Hindlimb muscle (tissue), 1 donor: Measurements from ENCODE around the gene NUTF2. TPM values are rescaled to one million over a fixed set of nuclear protein-coding genes. Genes with fewer than 3 reads are reported as not detected.
"Not testable (repeated sequence)": the region's sequence is repeated elsewhere in the genome, so short reads cannot be mapped to it uniquely, and the experiment has no call there.

Experiments used
- DNase-seq: peaks from one replicate; pipeline ENCODE4 v3.0.0-alpha.2; 2013
- polyA plus RNA-seq: library from polyadenylated mRNA; unstranded; fragments of 120-200 nt; gene quantifications from one replicate; pipeline ENCODE4 v1.2.1, GENCODE V29; 2013; ENCODE audit not compliant: insufficient read length

NUTF2 gene
- 127 TPM for polyA plus RNA-seq

DNA sequence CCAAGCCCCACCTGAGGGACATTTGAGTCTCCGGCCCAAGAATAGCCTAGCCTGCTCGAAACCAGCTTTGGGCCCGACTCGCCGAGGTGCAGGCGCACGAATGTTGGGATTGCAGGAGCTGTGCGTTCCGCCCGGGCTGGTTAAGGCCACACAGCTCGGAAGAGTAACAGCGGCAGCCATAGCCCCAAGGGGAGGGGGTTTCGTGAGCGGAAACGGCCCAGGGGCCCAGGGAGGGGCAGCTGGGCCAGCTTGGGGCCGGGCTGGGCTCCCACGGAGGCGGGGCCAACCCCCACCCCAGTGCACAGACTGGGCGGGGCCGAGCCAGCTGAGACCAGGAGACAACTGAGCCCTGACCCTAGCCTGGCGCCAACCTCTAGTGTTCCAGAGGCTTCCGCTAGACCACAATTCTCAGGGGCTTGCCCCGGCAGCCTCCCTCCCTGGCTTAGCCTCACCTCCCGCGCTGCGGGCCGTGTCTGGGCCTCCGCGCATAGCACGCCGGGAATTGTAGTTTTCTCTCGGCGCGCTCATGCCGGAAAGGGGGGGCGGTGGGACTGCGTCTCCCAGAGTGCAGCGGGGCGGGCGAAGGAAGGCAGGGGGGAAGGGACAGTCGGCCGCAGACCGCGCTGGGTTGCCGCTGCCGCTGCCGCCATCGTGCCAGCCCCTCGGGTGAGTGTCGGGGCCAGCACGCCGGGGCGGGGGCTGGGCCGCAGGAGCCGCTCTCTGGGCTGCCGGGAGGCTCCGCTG lies at the start of gene NUTF2:
NUTF2 (plus strand) TSS at position 614 of the 744 bp plus-strand sequence. CDS start 18,198 bp downstream, outside the sequence.
- DNase-seq: peak; percentile 97

DNA sequence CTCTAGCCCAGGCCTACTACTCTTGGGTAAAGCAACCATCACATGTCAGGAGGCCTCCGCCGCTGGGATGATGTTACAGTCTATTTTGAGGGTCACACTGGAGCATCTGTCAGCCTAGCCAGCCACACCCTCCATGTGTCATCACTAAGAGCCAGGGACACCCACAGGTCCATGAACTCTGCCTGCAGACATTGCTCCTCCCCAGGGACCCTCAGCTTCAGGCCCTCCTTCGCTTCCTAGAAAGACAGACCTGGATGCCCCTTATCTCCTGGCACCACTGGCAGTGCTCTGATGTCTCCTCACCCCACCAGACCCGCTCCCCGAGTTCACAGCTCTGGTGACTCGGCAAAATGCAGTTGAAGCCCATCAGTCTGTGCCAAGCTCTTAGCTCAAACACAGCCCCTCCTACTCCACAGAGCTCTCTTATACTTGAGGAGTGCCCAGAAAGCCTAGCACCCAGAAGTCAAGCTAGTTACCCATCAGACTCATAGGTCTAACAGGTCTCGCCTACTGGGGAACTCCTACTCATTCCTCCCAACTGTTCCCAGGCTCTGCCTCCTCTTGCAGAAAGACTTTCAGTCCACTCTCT lies 46.3 kb upstream of the NUTF2 start:
- DNase-seq: no peak

DNA sequence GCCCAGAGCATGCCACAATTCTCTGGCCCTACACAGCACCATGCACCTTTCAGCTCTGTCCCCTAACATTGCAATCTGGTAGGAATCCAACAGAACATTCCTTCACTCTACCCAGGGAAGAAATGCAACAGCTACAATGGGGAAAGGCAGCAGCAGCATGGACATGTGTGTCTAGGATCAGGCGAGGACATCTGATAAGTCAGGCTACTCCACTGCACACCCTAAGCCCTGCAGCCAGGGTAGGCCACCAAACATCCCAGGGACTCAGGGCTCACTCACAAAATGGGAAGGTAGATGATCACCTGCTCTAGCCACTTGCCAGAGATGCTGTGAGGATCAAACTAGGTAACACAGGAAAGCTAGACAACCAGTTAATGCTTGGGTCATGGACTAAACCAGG lies 45.5 kb upstream of the NUTF2 start:
- no peak for DNase-seq

DNA sequence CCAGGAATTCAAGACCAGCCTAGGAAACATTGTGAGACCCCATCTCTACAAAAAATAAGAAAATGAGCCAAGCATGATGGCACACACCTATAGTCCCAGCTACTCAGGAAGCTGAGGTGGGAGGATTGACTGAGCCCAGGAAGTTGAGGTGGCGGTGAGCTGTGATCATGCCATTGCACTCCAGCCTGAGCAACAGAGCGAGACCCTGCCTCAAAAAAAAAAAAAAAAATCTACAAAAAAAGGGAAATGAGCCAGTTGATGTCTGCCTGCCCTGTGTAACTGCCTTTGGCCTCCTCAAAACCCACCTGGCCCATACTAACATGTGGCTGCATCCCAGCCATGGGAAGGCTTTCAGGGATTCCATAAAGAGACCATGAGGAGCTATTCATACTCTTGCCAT lies 44.9 kb upstream of the NUTF2 start:
- DNase-seq: no peak

DNA sequence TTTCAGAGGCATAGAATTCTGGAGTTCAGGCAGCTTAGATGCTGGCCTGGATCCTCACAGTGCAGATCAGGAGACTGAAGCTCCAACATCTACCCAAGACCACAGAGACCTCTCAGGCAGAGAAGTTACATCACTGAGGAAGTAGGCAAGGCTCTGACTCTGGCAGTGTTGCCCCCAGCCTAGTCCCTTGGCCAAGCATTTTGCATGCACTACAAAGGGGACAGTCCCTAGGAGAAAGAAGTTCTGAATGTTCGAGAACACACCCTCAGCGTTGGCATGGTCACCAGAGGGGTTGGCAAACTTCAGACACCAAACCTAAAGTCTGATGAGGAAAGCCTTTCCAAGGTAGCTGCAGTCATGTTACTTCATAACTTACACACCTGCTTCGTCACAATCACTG lies 42.8 kb upstream of the NUTF2 start:
- no peak for DNase-seq

DNA sequence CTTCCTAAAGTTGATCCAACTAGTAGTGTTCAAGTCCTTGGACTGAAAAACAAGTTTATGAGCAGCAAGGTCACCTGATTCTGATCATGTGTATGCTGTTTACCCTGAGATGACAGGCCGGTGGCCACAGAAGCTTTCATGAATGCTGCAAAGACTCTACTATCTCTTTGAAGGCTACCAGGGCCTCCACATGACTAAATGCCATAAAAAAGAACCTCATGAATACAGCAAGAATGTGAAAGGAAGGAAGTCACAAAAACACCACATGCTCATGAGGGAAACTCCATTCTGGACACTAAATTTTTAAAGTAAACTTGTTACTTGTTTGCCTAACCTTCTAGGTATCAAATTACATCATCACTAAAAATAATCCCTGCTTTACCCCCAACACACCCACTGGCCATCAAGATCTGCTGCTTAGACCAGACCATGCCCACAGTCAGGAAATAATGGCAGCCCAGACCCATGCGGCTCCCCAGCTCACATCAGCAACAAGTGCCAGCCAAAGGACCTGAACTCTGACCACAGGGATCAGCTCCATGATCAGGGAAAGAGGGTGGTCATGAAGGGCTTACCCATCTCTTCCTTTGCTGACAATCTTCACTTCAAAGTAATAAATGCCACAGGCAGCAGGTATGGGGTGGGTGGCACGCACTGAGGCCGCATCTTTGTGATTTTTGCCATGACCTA lies 41.7 kb upstream of the NUTF2 start:
- DNase-seq: no peak

DNA sequence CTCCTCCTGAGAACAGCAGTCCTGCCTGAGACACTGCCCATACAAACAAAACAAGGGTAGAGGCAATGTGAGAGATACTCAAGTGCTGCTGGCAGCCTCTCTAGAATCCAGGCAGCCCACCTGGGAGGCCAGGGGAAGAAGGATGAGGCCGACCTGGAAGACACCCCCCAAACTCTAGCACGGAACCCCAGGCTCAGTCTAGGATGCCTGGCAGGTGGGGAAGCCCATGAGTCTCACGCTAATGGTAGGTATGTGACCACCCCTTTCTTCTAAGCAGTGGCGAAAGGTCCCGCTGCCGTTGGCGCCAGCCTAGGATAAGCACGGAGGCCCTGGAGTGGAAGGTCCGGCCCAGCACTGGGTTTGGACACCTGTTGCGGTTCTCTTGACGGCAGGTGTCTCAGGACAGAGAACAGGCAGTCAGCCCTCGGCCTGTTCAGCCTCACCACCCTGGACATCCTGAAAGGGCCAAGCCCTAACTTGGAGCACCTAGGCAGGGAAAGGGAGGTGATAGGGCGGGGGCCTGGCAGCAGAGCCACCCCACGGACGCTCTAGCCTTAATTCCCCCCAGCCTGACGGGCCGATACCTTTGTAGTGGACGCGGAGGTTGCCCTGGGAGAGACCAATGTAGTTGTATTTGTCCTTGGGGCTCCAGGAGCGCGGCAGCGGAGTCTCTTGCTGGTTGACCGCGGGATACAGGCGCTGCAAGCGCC lies 40.9 kb upstream of the NUTF2 start:
- peak; percentile 15 for DNase-seq

DNA sequence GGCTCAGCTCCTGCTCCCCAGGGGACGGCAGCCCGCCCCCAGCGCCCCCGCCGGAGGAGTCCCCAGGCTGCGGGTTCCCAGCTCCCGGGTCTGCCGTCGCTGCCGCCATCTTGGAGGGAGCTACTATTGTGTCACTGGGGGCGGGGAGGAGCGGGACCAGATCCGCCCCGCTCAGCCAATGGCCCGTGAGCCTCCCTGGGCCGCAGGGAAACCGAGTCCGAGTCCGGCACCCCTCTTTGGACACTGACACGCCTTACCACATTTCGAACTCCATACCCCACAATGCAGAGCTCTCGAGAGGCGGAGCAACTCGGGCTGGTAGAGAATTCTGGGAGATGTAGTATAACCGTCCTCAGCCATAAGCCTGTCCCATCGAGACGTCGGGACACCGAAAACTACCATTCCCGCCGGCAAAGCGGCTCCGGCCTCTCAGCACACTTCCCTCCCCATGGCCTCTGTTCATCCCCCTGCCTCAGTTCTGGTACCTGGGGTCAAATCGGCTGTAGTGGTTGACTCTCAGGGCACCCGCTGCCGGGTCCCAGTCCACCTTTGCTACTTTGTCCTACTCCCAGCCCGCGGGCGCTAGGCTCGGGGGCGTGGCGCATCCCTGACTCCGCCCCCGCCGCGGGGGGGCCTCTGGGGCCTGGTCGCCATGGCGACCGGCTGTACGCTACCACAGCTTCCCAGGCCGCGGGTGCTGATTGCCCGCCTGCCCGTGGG lies 40.1 kb upstream of the NUTF2 start, which contains the start of the genes RANBP10 and TSNAXIP1:
RANBP10 (minus strand) TSS at position 133 of the 720 bp plus-strand sequence; CDS start at position 109, 24 bp downstream.
TSNAXIP1 (plus strand) TSS at position 462 of the 720 bp plus-strand sequence. CDS start 261 bp downstream, outside the sequence.
- peak; percentile 98 for DNase-seq

DNA sequence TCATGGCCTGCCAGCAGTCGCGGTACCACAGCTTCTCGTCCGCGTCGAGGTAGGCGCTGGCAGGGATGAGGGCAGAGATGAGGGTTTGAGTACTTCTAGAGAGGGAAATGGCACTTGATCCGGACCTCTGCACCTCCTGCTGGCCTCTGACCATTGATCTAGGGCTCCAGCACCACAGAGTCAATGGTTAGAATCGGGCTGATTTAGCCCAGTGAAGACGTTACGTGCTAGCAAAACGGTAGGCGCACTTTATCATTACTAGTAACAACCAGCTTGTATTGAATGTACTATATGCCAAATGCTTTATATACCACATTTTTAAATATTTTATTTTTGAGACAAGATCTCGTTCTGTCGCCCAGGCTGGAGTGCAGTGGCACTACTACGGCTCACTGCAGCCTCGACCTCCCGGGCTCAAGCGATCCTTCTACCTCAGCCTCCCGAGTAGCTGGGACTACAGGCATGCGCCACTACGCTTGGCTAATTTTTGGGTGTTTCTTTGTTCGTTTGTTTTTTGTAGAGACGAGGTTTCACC lies 39.5 kb upstream of the NUTF2 start:
- DNase-seq: no peak

DNA sequence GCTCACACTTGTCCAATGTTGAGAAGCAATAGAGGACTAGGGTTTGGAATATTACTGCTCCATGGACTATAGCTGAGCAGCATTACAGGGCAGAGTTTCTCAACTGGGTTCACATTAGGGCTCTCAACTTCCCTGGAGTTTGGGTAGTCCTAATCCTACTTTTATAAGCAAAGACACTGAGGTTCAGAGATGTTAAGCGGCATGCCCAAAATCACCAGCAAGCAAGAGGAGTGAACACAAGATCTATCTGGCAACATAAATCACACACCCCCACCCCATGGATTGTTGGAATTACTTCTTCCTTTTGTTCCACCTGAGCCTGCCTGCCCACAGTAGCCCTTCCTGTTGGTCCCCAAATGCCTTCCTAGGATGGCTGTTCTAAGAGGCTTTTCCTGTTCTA lies 34.8 kb upstream of the NUTF2 start:
- no peak for DNase-seq

DNA sequence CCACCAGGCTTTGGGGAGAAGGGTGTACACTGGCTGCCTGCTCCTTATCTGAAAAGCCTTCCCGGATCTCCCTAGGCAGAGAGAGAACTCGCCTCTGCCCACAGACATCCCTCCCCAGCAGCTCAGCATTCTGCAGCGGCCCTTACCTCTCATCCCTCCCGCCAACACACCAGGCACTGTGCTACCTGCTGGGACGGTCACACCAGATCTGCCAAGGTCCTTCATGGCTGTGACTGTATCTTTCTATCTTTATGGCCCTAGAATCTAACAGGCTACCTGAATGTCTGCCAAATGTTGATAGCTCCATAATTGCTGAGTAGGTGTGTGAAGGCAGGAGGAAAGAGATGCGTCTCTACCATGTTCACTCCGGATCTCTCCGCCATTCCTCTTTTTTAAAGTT lies 32.2 kb upstream of the NUTF2 start:
- DNase-seq: no peak

DNA sequence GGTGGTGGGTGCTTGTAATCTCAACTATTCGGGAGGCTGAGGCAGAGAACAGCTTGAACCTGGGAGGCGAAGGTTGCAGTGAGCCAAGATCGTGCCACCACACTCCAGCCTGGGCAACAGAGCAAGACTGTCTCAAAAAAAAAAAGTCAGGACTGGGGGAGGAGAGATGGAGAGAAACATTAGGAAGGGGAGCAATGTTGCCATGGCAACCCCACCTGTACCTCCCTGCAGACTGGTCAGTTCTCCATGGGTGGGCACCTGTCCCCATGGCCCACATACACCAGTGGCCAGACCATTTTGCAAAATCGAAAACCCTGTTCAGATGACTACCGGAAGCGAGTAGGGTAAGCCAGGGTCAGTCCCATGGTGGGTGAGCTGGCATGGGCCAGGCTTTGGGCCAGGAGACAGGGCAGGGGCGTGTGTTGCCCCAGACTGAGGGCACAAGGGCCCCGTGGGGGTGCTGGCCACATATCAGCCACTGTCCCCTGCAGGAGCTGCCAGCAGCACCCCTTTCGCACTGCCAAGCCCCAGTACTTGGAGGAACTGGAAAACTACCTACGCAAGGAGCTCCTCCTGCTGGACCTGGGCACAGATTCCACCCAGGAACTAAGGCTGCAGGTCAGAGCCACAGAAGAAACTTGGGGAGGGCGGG lies 26.0 kb upstream of the NUTF2 start:
- DNase-seq: no peak

DNA sequence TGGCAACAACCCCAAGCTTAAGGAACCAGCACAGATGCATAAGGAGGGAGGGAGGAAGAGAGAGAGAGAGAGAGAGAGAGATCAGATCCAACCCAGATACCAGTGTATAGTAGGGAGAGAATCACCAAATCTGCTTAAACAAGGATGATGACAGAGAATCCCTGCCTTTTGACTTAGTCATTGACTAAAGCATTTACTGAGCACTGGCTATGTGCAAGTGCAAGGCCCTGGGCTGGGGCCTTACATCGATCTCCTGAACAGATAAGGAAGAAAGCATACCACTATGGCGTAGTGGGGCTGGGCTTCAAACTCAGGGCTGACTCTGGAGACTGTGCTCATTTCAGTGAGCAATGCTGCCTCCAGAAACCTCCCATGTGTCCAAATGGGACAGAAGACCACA lies 24.2 kb upstream of the NUTF2 start:
- DNase-seq: no peak

DNA sequence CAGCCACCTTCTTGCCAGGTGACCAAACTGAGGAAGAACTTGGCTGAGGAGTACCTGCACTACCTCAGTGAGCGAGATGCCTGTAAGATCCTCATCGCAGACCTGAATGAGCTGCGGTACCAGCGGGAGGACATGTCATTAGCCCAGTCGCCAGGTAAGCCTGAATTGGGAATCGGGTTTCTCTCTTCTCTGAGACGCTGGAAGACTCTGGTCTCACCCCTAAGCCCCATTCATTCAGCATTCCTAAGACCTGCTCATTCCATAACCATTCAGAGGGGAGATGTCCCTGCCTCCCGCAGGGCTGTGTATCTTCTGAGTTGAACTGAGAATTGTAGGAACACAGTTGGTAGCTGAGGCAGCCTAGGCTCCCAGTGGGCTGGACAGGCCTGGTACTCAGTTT lies 21.6 kb upstream of the NUTF2 start:
- DNase-seq: no peak

DNA sequence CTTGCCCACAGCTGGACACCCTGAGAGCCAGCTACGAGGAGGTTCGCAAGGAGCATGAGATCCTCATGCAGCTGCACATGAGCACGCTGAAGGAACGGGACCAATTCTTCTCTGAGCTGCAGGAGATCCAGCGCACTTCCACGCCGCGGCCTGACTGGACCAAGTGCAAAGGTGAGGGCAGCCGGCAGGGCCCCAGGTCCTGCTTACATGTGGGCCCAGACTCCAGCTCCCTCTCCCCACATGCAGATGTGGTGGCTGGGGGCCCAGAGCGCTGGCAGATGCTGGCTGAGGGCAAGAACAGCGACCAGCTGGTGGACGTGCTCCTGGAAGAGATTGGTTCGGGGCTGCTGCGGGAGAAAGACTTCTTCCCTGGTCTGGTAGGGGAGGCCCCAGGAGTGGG lies 20.8 kb upstream of the NUTF2 start:
- no peak for DNase-seq

DNA sequence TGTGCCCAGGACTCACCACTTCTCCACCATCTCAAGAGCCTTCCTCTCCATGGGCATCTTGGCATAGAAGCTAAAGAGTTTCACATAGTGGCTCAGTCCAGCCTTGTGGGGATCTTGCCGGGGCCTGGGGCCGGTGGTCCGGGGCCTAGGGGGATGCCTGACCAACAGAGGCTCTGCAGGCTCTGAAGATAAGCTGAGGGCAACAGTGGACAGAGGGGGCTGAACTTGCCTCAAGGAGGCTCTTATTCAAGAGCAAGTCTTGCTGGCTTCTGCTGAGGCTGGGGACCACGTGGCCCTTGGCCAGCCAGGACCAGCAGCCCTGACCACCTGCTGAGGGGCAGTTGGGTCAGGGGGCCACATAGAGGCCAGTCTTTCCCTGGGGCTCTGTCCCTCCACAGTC lies 18.1 kb upstream of the NUTF2 start:
- DNase-seq: no peak

DNA sequence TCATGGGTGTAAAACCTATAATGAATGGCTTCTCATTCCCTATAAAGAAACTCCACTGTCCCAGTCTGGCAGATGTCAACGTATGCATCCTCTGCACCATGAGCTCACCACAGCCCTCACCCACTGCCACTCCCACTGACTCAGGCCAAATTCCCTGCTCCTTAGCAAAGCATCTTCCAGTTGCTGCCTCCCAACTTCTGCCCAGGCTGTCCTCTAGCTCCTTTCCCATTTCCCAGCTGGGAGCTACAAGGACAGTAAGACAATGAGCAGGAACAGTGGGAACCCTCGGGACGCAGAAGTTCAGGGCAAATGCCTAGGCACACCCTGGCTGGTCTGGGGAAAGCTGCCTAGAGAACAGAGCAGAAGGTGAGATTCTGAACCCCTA lies 13.7 kb upstream of the NUTF2 start:
- no peak for DNase-seq

DNA sequence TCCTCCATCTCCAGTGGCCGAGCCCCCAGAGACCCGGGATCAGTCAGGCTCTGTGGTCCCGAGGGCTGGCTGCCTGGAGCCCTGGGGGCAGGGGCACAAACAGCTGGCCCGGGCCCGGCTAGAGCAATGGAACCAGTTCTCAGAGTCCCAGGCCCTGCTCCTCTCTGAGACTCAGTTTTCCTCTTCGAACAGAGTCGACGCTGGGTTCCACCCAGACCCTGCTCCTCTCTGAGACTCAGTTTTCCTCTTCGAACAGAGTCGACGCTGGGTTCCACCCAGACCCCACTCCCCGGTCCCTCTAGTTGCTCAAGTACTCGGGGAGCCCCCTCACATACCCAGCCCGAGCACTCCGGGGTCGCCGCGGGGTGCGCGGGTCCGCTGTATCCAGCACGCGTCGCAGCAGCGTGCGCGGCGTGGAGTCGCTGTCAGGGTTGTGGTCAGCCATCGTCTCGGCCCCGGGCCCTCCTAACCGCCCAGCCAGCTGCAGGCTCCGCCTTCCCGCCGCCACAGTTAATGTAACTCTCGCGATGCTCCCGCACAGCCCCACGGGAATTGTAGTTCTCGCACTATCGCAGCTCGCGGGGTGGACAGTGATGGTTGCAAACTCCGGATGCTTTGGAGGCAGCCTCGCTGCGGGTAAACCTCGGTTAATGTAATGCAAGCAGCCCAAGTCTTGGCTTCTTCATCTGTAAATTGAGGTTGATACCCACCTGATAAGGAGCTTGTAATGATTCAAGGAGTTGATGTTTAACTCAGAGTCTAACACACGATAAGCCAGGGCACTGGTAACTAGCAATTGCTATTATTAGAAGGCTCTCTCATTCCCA lies 13.1 kb upstream of the NUTF2 start:
- peak; percentile 95 for DNase-seq

DNA sequence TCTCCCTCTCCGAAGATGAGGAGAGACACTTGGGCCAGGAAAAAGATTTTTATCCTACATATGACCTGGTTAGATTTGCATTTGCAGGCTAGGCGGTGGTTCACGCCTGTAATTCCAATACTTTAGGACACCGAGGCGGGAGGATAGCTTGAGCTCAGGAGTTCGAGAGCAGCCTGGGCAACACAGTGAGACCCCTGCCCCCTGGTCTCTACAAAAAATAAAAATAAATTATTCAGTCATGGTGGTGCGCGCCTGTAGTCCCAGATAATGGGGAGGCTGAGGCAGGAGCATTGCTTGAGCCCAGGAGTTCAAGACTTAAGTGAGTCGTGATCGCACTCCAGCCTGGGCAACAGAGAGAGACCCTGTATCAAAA lies 12.5 kb upstream of the NUTF2 start:
- no peak for DNase-seq

DNA sequence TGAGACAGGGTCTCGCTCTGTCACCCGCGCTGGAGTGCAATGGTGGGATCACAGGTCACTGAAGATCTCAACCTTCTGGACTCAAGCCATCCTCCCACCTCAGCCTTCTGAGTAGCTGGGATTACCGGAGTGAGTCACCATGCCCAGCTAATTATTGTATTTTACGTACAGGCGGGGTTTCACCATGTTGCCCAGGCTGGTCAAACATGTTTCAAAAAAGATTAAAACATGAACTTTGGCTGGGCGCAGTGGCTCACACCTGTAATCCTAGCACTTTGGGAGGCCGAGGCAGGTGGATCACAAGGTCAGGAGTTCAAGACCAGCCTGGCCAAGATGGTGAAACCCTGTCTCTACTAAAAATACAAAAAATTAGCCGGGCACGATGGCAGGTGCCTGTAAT lies 9.5 kb upstream of the NUTF2 start:
- not testable (repeated sequence) for DNase-seq

DNA sequence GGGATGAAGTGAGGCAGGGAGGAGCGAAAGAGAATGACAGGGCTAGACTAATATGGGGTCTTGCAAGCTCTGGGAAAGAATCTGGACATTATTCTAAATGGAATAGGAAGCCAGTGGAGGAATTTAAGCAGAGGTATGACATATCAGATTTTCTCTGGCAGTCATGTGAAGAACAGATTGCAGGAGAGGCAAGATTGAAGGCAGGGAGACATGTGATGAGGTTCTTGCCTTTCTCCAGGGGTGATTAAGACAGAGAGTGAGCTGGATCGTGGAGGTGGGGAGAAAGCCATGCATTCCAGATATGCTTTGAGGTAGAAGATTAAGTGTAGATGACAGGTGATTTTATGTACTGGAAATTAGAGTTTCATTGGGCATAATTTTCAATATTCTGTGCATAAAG lies 8.9 kb upstream of the NUTF2 start:
- no peak for DNase-seq
